Measurements from ENCODE around the gene DCDC1.

The DCDC1 gene

GRCh38 chr11:31118566-31118965 is 251.0 kb downstream of the DCDC1 start:
- Histone ChIP-seq H3K27me3 (ENCODE audit: control insufficient read depth, insufficient read depth, low read length) (no peaks in the 10 kb centered on the region), H3K36me3 (ENCODE audit: control insufficient read depth, insufficient read depth, low read length) (no peaks in the 10 kb centered on the region), H3K9me3 (ENCODE audit: control insufficient read depth, low read length) (no peaks in the 10 kb centered on the region), H3K9ac (ENCODE audit: low read length) (no peak overlapping the region), H3K4me1 (ENCODE audit: control insufficient read depth, insufficient read depth, low read length) (no peaks in the 10 kb centered on the region), H3K4me3 (ENCODE audit: low read length) (no peak overlapping the region)

GRCh38 chr11:31117038-31117437 is 252.5 kb downstream of the DCDC1 start:
- Histone ChIP-seq H3K9me3 (ENCODE audit: control insufficient read depth, low read length) (no peaks in the 10 kb centered on the region), H3K36me3 (ENCODE audit: control insufficient read depth, insufficient read depth, low read length) (no peaks in the 10 kb centered on the region), H3K4me1 (ENCODE audit: control insufficient read depth, insufficient read depth, low read length) (no peaks in the 10 kb centered on the region), H3K4me3 (ENCODE audit: low read length) (no peak overlapping the region), H3K9ac (ENCODE audit: low read length) (no peak overlapping the region), H3K27me3 (ENCODE audit: control insufficient read depth, insufficient read depth, low read length) (no peaks in the 10 kb centered on the region)

DNA sequence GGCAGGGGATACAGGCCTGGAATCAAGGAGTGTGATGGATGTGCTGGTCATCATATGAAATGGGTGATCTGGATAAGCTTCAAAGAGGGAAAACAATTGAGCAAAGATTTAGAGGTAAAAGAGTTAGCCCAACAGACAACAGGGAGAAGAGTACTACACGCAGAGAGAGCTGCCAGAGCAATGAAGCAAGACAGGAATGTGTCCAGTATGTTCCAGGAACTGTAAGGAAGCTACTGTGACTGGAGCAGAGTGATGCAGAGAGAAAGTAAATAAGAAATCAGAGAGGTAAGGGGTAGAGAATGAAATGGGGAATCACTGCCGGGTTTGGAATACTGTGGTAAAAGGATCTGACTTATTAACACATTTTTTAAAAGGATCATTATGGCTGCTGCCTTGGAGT is 255.1 kb downstream of the DCDC1 start:
- Histone ChIP-seq H3K36me3 (ENCODE audit: control insufficient read depth, insufficient read depth, low read length) (no peaks in the 10 kb centered on the region), H3K4me3 (ENCODE audit: low read length) (no peak overlapping the region), H3K9ac (ENCODE audit: low read length) (no peak overlapping the region), H3K4me1 (ENCODE audit: control insufficient read depth, insufficient read depth, low read length) (no peaks in the 10 kb centered on the region), H3K27me3 (ENCODE audit: control insufficient read depth, insufficient read depth, low read length) (no peaks in the 10 kb centered on the region), H3K9me3 (ENCODE audit: control insufficient read depth, low read length) (no peaks in the 10 kb centered on the region)

GRCh38 chr11:31110830-31111229 is 258.7 kb downstream of the DCDC1 start:
- Histone ChIP-seq H3K9me3 (ENCODE audit: control insufficient read depth, low read length) (no peaks in the 10 kb centered on the region), H3K27me3 (ENCODE audit: control insufficient read depth, insufficient read depth, low read length) (no peaks in the 10 kb centered on the region), H3K9ac (ENCODE audit: low read length) (no peak overlapping the region), H3K36me3 (ENCODE audit: control insufficient read depth, insufficient read depth, low read length) (no peaks in the 10 kb centered on the region), H3K4me1 (ENCODE audit: control insufficient read depth, insufficient read depth, low read length) (no peaks in the 10 kb centered on the region), H3K4me3 (ENCODE audit: low read length) (no peak overlapping the region)

DNA sequence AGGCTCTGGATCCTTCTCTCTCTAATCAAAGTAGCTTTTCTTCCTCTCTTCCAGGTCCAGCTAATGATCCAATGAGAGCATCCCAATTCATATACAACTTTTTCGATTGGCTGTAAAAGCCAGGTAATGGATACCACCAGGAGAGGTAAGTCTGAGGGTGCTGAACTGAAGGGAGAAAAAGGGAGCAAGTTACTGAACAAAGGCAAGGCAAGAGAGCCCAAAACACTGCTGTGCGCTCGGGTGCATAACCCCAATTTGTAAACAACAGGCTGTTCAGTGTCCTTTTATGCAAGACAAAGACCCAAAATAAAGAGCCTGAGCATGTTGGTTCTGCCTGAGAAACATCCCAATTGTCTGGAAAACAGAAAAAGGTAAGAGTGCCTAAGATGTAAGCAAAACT is 260.1 kb downstream of the DCDC1 start:
- Histone ChIP-seq H3K4me1 (ENCODE audit: control insufficient read depth, insufficient read depth, low read length) (no peaks in the 10 kb centered on the region), H3K27me3 (ENCODE audit: control insufficient read depth, insufficient read depth, low read length) (no peaks in the 10 kb centered on the region), H3K9ac (ENCODE audit: low read length) (no peak overlapping the region), H3K4me3 (ENCODE audit: low read length) (no peak overlapping the region), H3K36me3 (ENCODE audit: control insufficient read depth, insufficient read depth, low read length) (no peaks in the 10 kb centered on the region), H3K9me3 (ENCODE audit: control insufficient read depth, low read length) (no peaks in the 10 kb centered on the region)

GRCh38 chr11:31107649-31108048 is 261.9 kb downstream of the DCDC1 start:
- no peaks in the 10 kb centered on the region for H3K27me3 ChIP-seq (ENCODE audit: control insufficient read depth, insufficient read depth, low read length)
- H3K9ac ChIP-seq (ENCODE audit: low read length) = no peak overlapping the region
- H3K36me3 ChIP-seq (ENCODE audit: control insufficient read depth, insufficient read depth, low read length) = no peaks in the 10 kb centered on the region
- H3K4me3 ChIP-seq (ENCODE audit: low read length) = no peak overlapping the region
- no peaks in the 10 kb centered on the region for H3K9me3 ChIP-seq (ENCODE audit: control insufficient read depth, low read length)
- H3K4me1 ChIP-seq (ENCODE audit: control insufficient read depth, insufficient read depth, low read length) = no peaks in the 10 kb centered on the region

DNA sequence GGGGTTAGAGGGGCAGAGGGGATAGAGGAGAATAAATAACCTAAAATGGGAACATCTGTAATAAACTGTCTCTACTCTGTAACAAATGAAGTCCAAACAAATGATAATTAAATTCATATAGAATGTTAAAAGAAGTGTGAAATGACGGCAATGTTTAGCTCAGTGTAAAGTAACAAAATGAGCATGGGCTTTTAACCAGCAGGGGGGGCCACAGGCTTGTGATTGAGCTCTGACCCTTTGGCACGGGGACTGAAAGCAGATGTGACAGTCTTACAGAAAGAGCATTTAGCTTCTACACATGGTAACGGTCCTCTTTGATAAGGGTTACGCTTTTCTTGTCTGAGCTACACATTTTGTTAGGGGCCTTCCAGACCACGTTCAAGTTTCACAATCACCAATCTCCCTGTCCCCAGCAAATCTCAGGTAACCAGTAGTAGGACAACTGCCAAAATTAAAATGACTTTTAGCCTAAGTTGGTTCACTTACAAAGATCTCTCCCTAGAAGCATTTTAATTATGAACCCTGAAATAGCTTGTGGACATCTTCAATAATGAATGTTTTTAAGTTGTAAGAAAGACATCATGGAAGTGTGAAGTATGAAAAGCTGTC is 262.5 kb downstream of the DCDC1 start:
- Histone ChIP-seq H3K4me3 (ENCODE audit: low read length) (no peak overlapping the region), H3K4me1 (ENCODE audit: control insufficient read depth, insufficient read depth, low read length) (no peaks in the 10 kb centered on the region), H3K9me3 (ENCODE audit: control insufficient read depth, low read length) (no peaks in the 10 kb centered on the region), H3K9ac (ENCODE audit: low read length) (no peak overlapping the region), H3K27me3 (ENCODE audit: control insufficient read depth, insufficient read depth, low read length) (no peaks in the 10 kb centered on the region), H3K36me3 (ENCODE audit: control insufficient read depth, insufficient read depth, low read length) (no peaks in the 10 kb centered on the region)

DNA sequence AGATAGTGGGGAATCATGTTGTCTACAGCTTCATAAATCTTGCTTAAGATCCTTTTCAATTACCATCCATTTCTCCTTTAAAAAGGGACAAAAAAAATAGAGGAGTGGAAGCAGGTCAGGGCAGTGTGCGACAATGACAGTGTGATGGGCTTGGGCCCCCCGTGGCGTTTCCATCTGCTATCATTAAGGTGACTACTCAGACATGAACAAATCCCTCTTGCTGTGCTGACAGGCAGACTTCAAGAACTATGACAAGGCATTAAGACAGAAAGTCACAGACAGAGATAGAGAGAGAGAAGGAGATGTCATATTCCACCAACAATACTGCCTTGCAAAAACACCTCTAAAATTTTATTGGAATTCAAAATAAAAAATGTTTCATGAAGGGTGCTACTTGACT is 263.2 kb downstream of the DCDC1 start:
- H3K4me3 ChIP-seq (ENCODE audit: low read length) = no peak overlapping the region
- no peaks in the 10 kb centered on the region for H3K27me3 ChIP-seq (ENCODE audit: control insufficient read depth, insufficient read depth, low read length)
- H3K9me3 ChIP-seq (ENCODE audit: control insufficient read depth, low read length) = no peaks in the 10 kb centered on the region
- H3K4me1 ChIP-seq (ENCODE audit: control insufficient read depth, insufficient read depth, low read length) = no peaks in the 10 kb centered on the region
- H3K36me3 ChIP-seq (ENCODE audit: control insufficient read depth, insufficient read depth, low read length) = no peaks in the 10 kb centered on the region
- no peak overlapping the region for H3K9ac ChIP-seq (ENCODE audit: low read length)

- Histone ChIP-seq H3K4me3 (ENCODE audit: low read length) (no peak overlapping the region), H3K9me3 (ENCODE audit: control insufficient read depth, low read length) (no peaks in the 10 kb centered on the region), H3K9ac (ENCODE audit: low read length) (no peak overlapping the region), H3K27me3 (ENCODE audit: control insufficient read depth, insufficient read depth, low read length) (no peaks in the 10 kb centered on the region), H3K36me3 (ENCODE audit: control insufficient read depth, insufficient read depth, low read length) (no peaks in the 10 kb centered on the region), H3K4me1 (ENCODE audit: control insufficient read depth, insufficient read depth, low read length) (no peaks in the 10 kb centered on the region)
Measured at GRCh38 chr11:31102875-31103274, 266.7 kb downstream of the DCDC1 start.

- no peaks in the 10 kb centered on the region for H3K27me3 ChIP-seq (ENCODE audit: control insufficient read depth, insufficient read depth, low read length)
- H3K36me3 ChIP-seq (ENCODE audit: control insufficient read depth, insufficient read depth, low read length) = no peaks in the 10 kb centered on the region
- no peak overlapping the region for H3K9ac ChIP-seq (ENCODE audit: low read length)
- H3K4me1 ChIP-seq (ENCODE audit: control insufficient read depth, insufficient read depth, low read length) = no peaks in the 10 kb centered on the region
- H3K4me3 ChIP-seq (ENCODE audit: low read length) = no peak overlapping the region
- H3K9me3 ChIP-seq (ENCODE audit: control insufficient read depth, low read length) = no peaks in the 10 kb centered on the region
Measured at GRCh38 chr11:31102316-31102715, 267.2 kb downstream of the DCDC1 start.

GRCh38 chr11:31096191-31096805 is 273.2 kb downstream of the DCDC1 start:
- H3K4me3 ChIP-seq (ENCODE audit: low read length) = no peak overlapping the region
- no peak overlapping the region for H3K9ac ChIP-seq (ENCODE audit: low read length)
- no peaks in the 10 kb centered on the region for H3K4me1 ChIP-seq (ENCODE audit: control insufficient read depth, insufficient read depth, low read length)
- no peaks in the 10 kb centered on the region for H3K36me3 ChIP-seq (ENCODE audit: control insufficient read depth, insufficient read depth, low read length)
- H3K9me3 ChIP-seq (ENCODE audit: control insufficient read depth, low read length) = no peaks in the 10 kb centered on the region
- H3K27me3 ChIP-seq (ENCODE audit: control insufficient read depth, insufficient read depth, low read length) = no peaks in the 10 kb centered on the region

- Histone ChIP-seq H3K9ac (ENCODE audit: low read length) (no peak overlapping the region), H3K4me1 (ENCODE audit: control insufficient read depth, insufficient read depth, low read length) (no peaks in the 10 kb centered on the region), H3K36me3 (ENCODE audit: control insufficient read depth, insufficient read depth, low read length) (no peaks in the 10 kb centered on the region), H3K4me3 (ENCODE audit: low read length) (no peak overlapping the region), H3K27me3 (ENCODE audit: control insufficient read depth, insufficient read depth, low read length) (no peaks in the 10 kb centered on the region), H3K9me3 (ENCODE audit: control insufficient read depth, low read length) (no peaks in the 10 kb centered on the region)
Measured at GRCh38 chr11:31092638-31093037, 276.9 kb downstream of the DCDC1 start.

GRCh38 chr11:31089117-31089516 is 280.4 kb downstream of the DCDC1 start:
- Histone ChIP-seq H3K27me3 (ENCODE audit: control insufficient read depth, insufficient read depth, low read length) (no peaks in the 10 kb centered on the region), H3K9me3 (ENCODE audit: control insufficient read depth, low read length) (no peaks in the 10 kb centered on the region), H3K36me3 (ENCODE audit: control insufficient read depth, insufficient read depth, low read length) (no peaks in the 10 kb centered on the region), H3K9ac (ENCODE audit: low read length) (no peak overlapping the region), H3K4me1 (ENCODE audit: control insufficient read depth, insufficient read depth, low read length) (no peaks in the 10 kb centered on the region), H3K4me3 (ENCODE audit: low read length) (no peak overlapping the region)

All from mucosa of stomach (tissue), 1 donor.